HUES48 (cell line): ENCODE results near the gene ACTR3.

Experiments
- H3K27ac ChIP-seq: one replicate; pipeline ENCODE4 v1.7.0; 2013; ENCODE audit warnings: low read depth, low read length, inconsistent platforms
- H3K27me3 ChIP-seq: 2 replicates; pipeline ENCODE4 v1.6.1; 2013; ENCODE audit warnings: mild to moderate bottlenecking, low read length; ENCODE audit not compliant: control insufficient read depth, insufficient read depth
- H3K36me3 ChIP-seq: 2 replicates; pipeline ENCODE4 v1.6.1; 2013; ENCODE audit warnings: low read length; ENCODE audit not compliant: control insufficient read depth, insufficient read depth
- H3K4me1 ChIP-seq: 2 replicates; pipeline ENCODE4 v1.6.1; 2013; ENCODE audit warnings: mild to moderate bottlenecking, low read length; ENCODE audit not compliant: control insufficient read depth, insufficient read depth
- H3K4me3 ChIP-seq: 2 replicates; pipeline ENCODE4 v1.5.1; 2013; ENCODE audit warnings: mild to moderate bottlenecking, low read depth, low read length
- H3K9ac ChIP-seq: 2 replicates; pipeline ENCODE4 v1.6.1; 2013; ENCODE audit warnings: mild to moderate bottlenecking, low read depth, low read length, moderate library complexity
- H3K9me3 ChIP-seq: 2 replicates; pipeline ENCODE4 v1.6.1; 2013; ENCODE audit warnings: low read length; ENCODE audit not compliant: control insufficient read depth, insufficient read depth

ACTR3 gene

DNA sequence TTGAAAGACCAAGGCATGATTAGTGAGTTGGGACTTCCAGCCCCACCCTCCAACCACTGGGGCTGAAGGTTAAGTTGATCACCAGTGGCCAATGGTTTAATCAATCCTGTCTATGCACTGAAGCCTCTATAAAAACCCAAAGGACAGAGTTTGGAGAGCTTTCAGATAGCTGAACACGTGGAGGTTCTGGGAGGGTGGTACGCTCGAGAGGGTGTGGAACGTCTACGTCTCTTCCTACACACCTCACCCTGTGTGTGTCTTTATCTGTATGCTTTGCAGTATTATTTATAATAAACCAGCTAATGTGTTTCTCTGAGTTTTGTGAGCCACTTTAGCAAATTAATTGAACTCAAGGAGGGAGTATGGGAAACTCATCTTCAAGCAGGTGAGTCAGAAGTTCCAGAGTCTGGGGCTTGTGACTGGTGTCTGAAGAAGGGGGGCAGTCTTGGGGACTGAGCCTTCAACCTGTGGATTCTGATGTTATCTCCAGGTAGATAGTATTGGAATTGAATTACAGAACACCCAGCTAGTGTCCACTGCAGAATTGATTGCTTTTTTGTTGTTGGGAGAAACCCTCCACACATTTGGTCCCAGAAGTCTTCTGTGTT is 20.3 kb downstream of the ACTR3 start:
- Histone ChIP-seq H3K36me3 (0 out of 2 replicates have a peak, but pooled peaks cover 8% of the 10 kb centered on the region), H3K4me3 (no peak overlapping the region), H3K4me1 (peaks cover 9% of the 10 kb centered on the region; the same call in 1 of the 2 replicates), H3K27me3 (no peaks in the 10 kb centered on the region), H3K9ac (no peak overlapping the region), H3K9me3 (no peaks in the 10 kb centered on the region), H3K27ac (no peak overlapping the region)

DNA sequence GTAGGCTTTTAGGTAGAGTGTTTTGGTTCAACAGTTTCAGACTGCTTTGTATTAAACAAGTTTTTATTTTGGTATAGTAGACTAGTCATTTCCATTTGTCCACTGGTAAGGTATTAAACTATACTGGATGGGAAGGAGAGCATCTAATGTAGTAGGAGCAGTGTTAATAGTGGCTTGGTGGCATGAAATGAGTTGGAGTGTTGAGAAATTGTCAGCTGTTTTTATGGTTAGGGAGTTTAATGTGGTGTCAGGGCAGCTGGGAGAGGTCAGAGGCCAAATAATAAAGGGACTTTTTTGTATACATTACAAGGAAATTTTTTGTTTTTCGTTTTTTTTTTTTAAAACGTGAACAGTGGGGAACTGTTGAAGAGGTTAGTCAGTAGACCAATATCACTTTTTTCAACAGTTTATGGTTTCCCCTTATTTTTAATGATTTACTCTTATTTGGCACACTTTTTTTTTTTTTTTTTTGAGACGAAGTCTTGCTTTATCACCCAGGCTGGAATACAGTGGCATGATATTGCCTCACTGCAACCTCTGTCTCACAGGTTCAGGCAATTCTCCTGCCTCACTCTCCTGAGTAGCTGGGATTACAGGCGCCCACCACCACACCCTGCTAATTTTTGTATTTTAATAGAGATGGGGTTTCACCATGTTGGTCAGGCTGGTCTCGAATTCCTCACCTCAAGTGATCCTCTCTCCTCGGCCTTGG is 21.2 kb downstream of the ACTR3 start:
- peaks cover 5% of the 10 kb centered on the region; the same call in 1 of the 2 replicates for H3K4me1 ChIP-seq
- no peaks in the 10 kb centered on the region for H3K9me3 ChIP-seq
- H3K36me3 ChIP-seq, result peaks cover 17% of the 10 kb centered on the region; the same call in 1 of the 2 replicates

DNA sequence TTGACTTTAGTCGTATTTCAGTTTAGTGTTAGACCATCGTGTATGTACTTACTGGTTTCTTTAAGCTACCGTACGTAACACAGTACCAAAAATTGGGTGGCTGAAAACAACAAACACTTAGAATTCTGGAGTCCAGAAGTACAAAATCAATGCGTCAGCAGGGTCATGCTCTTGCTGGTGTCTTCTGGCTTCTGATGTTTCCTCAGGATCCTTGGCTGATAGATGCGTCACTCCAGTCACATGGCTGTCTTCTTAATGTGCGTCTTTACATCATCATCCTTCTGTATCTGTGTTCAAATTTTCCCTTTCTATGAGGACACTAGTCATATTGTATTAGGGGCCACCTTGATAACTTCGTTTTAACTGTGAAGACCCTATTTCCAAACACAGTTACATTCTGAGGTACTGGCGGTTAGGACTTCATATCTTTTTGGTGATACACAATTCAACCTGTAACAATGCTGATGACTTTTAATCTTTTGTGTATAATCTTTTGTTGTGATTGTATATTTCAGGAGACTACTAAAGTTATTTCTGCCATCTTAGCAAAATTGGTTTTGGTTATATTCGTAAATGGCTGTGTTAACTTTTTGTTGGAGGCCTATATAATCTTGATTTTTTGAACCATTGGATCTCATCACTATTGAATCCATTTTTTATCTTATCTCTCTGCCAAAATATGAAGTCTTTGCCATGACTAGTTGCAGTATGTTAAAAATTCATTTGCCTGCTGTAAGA is 25.4 kb downstream of the ACTR3 start:
- H3K9ac ChIP-seq, result no peak overlapping the region
- H3K36me3 ChIP-seq, result peaks cover 48% of the 10 kb centered on the region
- H3K27me3 ChIP-seq, result no peaks in the 10 kb centered on the region
- no peak overlapping the region for H3K4me3 ChIP-seq
- H3K27ac ChIP-seq, result no peak overlapping the region
- no peaks in the 10 kb centered on the region for H3K9me3 ChIP-seq
- H3K4me1 ChIP-seq, result no peaks in the 10 kb centered on the region

More for the DNA sequence above, 21.2 kb downstream of the ACTR3 start:
- no peak overlapping the region for H3K27ac ChIP-seq
- H3K9ac ChIP-seq, result no peak overlapping the region
- no peak overlapping the region for H3K4me3 ChIP-seq
- no peaks in the 10 kb centered on the region for H3K27me3 ChIP-seq

DNA sequence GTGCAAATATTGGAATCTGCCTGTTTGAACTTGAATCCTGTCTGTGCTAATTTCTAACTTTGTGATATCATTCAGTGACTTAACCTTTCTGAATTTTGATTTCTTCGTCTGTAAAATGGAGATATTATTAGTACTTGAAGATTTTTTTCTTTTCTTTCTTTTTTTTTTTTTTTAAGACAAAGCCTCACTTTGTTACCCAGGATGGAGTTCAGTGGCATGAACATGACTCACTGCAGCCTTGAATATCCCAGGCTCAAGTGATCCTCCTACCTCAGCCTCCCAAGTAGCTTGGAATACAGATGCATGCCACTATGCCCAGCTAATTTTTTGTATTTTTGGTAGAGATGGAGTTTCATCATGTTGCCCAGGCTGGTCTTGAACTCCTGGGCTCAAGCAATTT is 28.3 kb downstream of the ACTR3 start:
- Histone ChIP-seq H3K9ac (no peak overlapping the region), H3K36me3 (peaks cover 66% of the 10 kb centered on the region), H3K9me3 (no peaks in the 10 kb centered on the region), H3K4me1 (peaks cover 3% of the 10 kb centered on the region; the same call in 1 of the 2 replicates), H3K27me3 (no peaks in the 10 kb centered on the region), H3K4me3 (no peak overlapping the region), H3K27ac (no peak overlapping the region)

DNA sequence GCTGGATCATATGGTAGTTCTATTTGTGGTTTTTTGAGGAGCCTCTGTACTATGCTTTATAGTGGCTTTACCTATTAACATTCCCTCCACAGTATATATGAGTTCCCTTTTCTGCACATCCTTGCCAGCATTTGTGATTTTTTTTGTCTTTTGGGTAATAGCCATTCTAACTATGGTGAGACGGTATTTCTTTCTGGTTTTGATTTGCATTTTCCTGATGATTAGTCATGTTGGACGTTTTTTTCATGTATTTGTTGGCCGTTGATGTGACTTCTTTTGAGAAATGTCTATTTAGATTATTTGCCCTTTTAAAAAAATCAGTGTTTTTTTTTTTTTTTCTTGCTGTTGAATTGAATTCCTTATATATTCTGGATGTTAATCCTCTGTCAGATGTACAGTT is 31.1 kb downstream of the ACTR3 start:
- Histone ChIP-seq H3K27ac (no peak overlapping the region), H3K9me3 (no peaks in the 10 kb centered on the region), H3K4me1 (peaks cover 3% of the 10 kb centered on the region; the same call in 1 of the 2 replicates), H3K4me3 (no peak overlapping the region), H3K27me3 (no peaks in the 10 kb centered on the region), H3K9ac (no peak overlapping the region), H3K36me3 (peaks cover 55% of the 10 kb centered on the region)

DNA sequence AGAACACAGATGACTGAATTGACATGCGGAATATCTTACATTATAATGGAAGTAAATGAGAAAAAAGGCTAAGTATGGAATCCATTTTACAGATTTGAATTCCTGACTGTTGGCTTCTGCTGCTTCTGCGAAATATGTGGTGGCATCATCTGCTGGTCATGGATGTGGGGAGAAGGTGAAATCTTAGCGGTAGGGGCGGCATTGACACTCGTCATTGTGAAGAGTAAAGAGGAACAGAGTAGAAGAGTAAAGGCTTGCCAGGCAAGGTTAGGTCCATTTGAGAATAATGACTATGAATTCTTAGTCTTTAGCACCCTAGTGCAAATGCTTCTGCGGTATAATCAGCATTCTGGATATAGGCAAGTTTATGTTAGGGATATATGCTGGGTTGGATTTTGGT is 32.4 kb downstream of the ACTR3 start:
- H3K27me3 ChIP-seq, result no peaks in the 10 kb centered on the region
- H3K4me1 ChIP-seq, result peaks cover 3% of the 10 kb centered on the region; the same call in 1 of the 2 replicates
- no peak overlapping the region for H3K27ac ChIP-seq
- H3K9ac ChIP-seq, result no peak overlapping the region
- no peaks in the 10 kb centered on the region for H3K9me3 ChIP-seq
- H3K36me3 ChIP-seq, result peaks cover 56% of the 10 kb centered on the region
- no peak overlapping the region for H3K4me3 ChIP-seq

DNA sequence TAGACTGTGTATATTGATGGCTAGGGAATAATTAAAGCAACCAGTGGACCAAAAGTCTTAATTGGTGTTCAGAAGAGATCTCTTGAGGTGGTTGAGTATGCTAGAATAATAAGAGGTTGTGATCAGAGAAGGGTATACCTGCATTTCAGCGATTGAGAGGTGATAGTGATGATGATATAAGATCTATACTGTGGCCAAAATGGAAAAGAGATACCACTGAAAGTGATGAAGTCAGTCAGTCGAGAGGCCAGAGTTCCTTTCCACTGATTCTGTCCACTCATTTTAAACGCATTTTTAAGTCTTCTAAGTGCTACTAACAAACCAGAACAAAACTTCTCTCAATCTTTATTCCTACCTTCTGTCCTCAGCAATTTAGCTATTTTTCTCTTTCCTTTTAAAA is 32.9 kb downstream of the ACTR3 start:
- H3K36me3 ChIP-seq, result peaks cover 56% of the 10 kb centered on the region
- no peaks in the 10 kb centered on the region for H3K27me3 ChIP-seq
- H3K9me3 ChIP-seq, result no peaks in the 10 kb centered on the region
- peaks cover 3% of the 10 kb centered on the region; the same call in 1 of the 2 replicates for H3K4me1 ChIP-seq
- H3K27ac ChIP-seq, result no peak overlapping the region
- H3K9ac ChIP-seq, result no peak overlapping the region
- no peak overlapping the region for H3K4me3 ChIP-seq

DNA sequence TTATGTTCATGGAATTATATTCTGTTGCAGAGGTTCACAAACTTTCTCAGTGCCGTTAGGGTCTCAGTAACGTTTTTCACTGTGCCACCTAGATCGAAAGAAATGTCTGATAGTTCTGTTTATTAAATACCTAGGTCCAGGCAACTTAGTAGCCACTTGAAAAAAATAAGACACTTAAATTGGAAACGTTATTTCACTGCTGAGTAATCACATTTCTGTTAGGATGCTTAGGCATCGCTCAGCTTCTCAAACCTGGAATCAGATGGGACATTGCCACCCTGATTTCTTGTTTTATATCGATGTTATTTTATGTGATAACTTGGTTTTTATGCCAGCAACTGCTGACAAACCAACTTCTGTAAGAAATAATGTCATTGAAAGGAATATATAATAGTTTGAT is 36.0 kb downstream of the ACTR3 start:
- Histone ChIP-seq H3K9me3 (no peaks in the 10 kb centered on the region), H3K4me3 (no peak overlapping the region), H3K27ac (no peak overlapping the region), H3K9ac (no peak overlapping the region), H3K4me1 (peaks cover 3% of the 10 kb centered on the region; the same call in 1 of the 2 replicates), H3K36me3 (peaks cover 57% of the 10 kb centered on the region), H3K27me3 (no peaks in the 10 kb centered on the region)

DNA sequence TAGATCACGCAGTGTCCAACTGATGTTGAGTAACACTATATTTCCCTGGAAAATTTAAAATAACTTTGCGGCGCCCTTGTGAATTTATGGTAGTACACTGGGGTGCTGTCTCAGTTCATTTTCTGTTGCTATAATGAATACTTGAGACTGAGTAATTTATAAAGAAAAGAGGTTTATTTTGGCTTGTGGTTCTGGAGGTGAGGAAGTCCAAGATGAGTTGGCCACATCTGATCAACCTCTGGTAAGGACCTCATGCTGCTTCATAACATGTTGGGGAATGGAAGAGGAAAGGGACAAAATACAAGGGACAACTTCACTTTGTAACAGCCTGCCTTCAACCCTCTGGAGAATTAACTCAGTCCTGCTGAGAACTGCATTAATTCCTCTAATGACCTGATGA is 36.4 kb downstream of the ACTR3 start:
- H3K9me3 ChIP-seq, result no peaks in the 10 kb centered on the region

DNA sequence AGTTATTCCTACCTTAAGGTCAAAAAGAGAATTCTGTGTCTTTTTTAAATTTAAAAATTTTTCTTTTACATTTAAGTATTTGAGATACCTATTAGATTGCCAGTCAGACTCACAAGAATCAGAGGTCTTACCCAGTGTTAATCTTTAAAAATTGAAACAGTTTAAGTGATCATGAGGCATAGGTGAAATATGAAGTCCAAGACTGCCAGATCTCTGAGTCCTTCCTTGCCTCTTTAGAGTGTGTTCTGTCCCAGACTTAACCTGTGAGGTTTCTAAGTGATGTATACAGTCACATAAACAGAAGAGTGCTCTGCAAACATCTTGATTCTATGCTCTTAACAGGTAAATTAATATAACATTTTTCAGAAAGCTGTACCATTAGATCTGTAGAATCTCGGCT is 40.6 kb downstream of the ACTR3 start:
- H3K36me3 ChIP-seq, result peaks cover 80% of the 10 kb centered on the region
- no peaks in the 10 kb centered on the region for H3K4me1 ChIP-seq
- H3K9ac ChIP-seq, result no peak overlapping the region
- H3K4me3 ChIP-seq, result no peak overlapping the region
- no peaks in the 10 kb centered on the region for H3K9me3 ChIP-seq
- H3K27ac ChIP-seq, result no peak overlapping the region
- no peaks in the 10 kb centered on the region for H3K27me3 ChIP-seq

More for the DNA sequence above, 36.4 kb downstream of the ACTR3 start:
- Histone ChIP-seq H3K4me1 (peaks cover 3% of the 10 kb centered on the region; the same call in 1 of the 2 replicates), H3K27ac (no peak overlapping the region), H3K27me3 (no peaks in the 10 kb centered on the region), H3K9ac (no peak overlapping the region), H3K4me3 (no peak overlapping the region), H3K36me3 (peaks cover 60% of the 10 kb centered on the region)

DNA sequence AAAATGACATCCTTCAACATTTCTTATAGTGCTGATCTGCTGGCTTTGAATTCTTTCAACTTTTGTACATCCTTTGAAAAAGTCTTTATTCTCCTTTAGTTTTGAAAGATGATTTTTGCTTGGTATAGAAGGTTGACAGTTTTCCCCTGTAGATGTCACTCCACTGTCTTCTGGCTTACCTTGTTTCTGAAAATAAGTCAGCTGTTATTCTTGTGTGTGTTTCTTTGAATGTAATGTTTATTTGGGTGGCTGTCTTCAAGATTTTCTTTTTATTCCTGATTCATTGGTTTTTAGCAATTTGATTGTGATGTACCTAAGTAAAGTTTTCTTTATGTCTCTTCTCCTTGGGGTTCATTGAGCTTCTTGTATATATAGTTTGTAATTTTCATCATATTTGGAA is 47.6 kb downstream of the ACTR3 start:
- Histone ChIP-seq H3K36me3 (peaks cover 72% of the 10 kb centered on the region), H3K27me3 (no peaks in the 10 kb centered on the region), H3K9me3 (no peaks in the 10 kb centered on the region), H3K4me3 (no peak overlapping the region), H3K9ac (no peak overlapping the region), H3K27ac (no peak overlapping the region), H3K4me1 (no peaks in the 10 kb centered on the region)
